Stimulated activated CD4-positive, alpha-beta T cell treated with anti-CD3 and anti-CD28 coated beads, Interleukin-1b, Interleukin-23, amount 100 ng/mL, for 24 hours (primary cell): ENCODE measurements around the gene ZBTB43.
"Not testable (repeated sequence)": the region's sequence is repeated elsewhere in the genome, so short reads cannot be mapped to it uniquely, and the experiment has no call there.

ENCODE experiments used
- DNase-seq, 4 experiments: peaks; one replicate each; pipeline ENCODE4 v3.0.0-alpha.2; 2020; ENCODE audit warnings: low read depth in 4 of 4, low spot score in 1 of 4

The ZBTB43 gene, protein sequence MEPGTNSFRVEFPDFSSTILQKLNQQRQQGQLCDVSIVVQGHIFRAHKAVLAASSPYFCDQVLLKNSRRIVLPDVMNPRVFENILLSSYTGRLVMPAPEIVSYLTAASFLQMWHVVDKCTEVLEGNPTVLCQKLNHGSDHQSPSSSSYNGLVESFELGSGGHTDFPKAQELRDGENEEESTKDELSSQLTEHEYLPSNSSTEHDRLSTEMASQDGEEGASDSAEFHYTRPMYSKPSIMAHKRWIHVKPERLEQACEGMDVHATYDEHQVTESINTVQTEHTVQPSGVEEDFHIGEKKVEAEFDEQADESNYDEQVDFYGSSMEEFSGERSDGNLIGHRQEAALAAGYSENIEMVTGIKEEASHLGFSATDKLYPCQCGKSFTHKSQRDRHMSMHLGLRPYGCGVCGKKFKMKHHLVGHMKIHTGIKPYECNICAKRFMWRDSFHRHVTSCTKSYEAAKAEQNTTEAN

DNA sequence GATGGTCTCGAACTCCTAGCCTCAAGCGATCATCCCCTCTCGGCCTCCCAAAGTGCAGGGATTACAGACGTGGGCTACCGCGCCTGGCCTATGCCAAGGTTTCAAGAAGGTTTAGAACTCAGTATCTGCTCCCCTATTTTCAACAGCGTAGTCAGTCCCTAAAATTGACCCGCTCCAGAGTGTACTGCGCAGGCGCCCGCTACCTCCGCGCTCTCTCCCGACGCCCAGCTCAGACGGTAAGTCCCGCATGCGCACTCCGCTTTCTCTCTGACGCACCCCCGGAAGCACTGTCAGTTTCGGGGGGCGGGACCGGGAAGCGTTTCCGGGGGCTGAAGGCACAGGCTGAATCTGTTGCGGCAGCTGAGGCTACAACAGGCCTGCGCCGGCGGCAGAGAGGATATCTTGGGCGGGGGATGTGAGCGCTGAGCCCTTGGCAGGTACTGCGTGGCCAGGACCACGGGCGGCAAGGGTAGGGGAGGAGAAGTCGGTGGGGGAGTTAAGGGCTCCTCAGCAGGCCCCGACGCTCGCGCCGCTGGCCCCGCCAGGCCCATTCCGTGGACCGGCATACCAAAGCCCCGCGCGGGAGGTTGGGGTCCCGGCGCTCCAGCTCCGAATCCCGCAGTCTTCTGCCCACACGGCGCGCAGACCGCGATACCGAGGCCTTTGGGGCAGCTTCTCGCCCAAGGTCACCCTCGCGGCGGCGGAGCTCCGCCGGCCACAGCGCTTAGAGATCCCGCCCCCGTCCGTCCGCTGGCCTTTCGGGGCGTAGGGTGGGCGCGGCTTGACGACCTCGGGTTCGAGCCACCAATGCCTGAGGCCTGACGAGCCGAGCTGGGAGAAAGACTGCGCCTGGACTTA lies at the start of gene ZBTB43:
Gene ZBTB43, plus strand, starts transcription at position 345 of the 858 bp plus-strand sequence. CDS start 27,470 bp downstream, outside the sequence.
- peak; percentile 97 to 98 (median 98) for DNase-seq

DNA sequence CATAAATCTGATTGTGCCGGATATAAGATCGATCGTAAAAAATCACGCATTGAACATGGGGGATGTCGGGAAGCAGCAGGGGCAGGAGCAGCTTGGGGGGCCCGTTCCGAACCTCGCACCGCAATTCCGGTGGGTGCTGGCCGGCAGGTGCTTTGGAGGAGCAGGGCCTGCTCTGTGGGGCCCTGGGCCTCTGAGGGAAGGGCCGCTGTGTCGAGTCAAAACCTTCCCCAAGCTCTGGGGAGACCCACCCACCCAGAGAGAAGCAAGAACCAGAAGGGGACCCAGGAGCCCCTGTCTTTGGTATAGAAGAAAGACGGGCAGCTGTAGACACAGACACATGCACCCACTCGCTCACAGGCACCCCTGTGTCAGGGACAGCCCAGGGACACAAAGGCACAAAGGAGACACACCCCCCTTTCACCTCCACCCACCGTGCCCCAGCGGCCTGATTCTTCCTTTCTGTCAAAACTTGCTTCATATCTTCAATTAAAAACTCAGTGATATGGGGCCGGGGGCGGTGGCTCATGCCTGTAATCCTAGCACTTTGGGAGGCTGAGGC lies 49.4 kb upstream of the ZBTB43 start:
- DNase-seq = no peak

DNA sequence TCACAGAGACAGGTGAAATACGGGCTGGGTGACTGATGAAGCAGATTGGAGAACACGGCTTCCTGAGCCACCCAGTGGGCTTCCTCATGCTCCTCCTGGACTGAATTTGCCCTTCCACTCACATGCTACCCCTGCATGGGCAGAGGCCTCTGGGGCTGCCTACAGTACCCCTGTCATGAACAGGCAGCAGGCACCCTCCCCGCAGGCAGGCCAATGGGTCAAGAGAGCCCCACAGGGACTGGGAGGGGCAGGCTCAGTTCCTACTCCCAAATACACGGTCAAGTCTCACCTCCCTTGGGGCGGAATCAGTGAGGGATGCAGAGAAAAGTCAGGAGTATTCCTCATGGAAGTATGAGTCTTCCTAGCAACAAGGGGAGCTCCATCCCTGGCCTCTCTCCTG lies 48.6 kb upstream of the ZBTB43 start:
- DNase-seq = no peak

DNA sequence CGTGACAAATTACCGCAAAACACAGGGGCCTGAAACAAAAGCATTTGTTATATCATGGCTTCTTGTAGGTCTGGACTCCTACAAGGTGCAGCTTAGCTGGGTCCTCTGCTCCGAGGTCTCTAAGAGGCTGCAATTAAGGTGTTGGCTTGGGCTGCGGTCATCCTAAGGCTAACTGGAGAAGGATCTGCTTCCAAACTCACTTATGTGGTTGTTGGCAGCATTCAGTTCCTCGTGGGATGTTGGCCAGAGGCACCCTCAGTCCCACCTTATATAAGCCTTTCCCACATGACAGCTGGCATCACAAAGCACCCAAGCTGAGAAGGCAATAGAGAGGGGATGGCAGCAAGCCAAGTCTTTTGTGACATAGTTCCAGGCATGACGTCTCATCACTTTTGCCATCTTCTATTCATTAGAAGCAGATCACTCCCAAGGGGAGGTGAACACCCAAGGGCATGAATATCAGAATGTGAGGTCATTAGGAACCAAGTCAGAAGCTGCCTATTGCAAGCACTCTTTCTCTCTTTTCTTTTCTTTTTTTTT lies 47.9 kb upstream of the ZBTB43 start:
- DNase-seq = no peak

DNA sequence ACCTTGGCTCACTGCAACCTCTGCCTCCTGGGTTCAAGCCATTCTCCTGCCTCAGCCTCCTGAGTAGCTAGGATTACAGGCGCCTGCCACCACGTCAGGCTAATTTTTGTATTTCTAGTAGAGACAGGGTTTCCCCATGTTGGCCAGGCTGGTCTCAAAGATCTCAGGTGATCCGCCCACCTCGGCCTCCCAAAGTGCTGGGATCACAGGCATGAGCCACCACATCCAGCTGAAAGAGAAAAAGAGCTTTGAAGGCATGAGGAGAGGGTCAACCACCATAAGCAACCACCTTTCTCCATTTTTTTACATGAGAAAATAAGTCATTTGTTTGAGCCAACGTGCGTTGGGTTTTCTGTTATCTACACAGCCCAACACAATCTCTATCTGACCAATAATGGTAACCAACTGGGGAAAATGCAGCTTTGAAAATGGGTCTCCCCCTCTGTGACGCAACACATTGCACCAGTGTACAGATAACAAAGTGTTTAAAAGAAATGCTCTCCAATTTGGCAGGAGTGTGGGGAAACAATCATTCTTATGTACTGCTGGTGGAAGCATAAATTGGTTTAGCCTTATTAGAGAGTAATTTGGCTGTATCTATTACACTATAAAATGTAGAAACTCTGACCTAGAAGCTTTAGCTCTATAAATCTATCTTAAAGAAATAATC lies 45.8 kb upstream of the ZBTB43 start:
- no peak for DNase-seq

DNA sequence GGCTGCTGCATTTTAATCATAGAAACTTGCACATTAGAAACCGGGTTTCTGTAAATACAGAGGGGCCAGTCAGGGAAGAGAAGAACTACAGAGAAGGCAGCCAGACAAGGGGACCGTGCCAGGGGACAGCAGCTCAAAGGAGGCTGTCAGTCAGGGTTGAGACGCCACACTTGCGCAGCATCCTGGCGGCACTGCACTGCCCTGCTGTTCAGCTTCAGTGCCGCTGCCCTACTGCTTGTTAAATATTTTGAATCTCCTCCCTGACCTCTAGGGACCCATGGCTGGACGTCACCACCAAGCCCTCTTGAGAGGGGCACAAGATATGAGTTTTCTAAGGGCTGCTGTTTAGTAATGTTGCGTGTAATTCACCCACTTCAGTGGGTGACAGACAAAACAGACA lies 43.6 kb upstream of the ZBTB43 start:
- no peak for DNase-seq

DNA sequence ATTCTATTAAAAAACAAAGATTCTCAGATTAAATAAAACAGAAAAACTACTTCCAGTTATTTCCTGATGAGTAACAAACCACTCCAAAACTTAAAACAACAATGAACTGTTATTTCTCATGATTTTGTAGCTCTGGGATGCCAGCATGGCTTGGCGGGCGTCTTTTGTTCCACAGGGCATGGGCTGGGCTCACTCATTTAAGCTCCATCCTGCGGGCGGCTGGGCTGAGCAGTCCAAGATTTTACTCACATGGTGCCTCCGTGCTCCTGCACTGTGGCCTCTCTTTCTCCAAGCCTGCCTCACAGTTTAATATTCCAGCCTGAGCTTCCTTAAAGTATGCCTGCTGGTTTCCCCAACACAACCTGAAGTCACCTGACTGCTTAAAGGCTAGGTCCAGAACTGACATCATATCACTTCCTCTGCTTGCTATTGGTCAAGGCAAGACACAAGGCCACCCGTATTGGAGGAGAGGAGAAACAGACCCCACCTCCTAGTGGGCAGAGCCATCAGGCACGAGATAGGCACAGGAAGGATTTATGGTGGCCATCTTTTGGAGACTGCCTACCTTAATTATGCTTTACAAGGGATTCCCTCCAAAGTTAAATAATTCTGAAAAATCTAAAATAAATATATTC lies 41.6 kb upstream of the ZBTB43 start:
- no peak for DNase-seq

DNA sequence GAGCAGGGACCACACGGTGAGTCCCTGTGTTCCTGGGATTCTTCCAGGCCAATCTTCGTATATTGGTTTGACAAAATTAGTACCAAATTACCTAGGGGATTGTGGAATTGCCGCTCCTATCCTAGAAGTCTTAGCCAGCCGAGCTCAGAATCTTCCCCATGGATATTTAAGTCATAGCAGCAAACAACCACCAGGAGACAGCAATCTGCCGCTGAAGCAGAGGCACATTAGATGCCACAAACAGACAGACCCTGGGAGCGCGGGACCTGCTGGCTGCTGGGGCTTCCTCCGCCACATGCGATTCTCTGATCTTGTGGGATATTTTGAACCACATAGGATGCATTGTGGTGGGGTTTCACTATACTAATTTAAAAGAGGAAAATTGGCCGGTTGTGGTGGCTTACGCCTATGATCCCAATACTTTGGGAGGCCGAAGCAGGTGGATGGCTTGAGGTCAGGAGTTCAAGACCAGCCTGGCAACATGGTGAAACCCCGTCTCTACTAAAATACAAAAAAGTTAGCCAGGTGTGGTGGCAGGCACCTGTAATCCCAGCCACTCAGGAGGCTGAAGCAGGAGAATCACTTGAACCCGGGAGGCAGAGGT lies 31.7 kb upstream of the ZBTB43 start:
- DNase-seq = no peak

DNA sequence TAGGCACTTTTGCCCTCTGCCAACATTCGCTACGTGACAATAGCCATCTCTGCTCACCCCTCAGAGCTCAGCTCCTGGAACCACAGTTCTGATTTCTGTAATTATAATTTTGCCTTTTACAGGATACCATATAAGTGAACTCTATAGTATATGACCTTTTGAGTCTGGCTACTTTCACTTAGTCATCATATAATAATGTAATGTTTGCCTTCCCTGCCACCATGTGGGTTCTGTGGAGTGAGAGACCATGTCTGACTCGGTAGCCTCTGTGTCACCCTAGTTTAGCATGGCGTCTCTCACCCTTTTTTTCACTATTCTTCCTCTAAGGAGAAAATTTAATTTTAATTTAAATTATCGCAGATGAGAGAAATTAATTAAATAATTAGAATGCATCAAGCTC lies 28.9 kb upstream of the ZBTB43 start:
- no peak for DNase-seq

DNA sequence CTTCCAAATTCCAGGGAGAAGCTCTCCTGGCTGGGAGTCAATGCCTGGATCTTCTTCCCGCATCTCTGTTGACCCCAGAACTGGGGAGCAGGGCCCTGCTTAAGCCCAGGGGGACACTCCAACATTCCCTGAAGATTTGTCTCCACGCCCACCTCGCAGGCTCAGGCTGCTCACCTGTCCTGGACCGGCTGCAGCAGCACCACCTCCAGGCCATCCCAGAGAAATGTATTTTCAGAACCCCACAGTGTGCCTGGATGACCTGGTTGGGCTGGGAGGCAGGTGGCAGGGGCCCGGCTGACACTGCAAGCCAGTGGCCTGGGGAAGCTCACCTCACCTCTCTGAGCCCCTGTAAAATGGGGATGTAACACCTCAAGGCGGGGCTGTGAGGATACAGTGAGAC lies 27.1 kb upstream of the ZBTB43 start:
- no peak for DNase-seq

DNA sequence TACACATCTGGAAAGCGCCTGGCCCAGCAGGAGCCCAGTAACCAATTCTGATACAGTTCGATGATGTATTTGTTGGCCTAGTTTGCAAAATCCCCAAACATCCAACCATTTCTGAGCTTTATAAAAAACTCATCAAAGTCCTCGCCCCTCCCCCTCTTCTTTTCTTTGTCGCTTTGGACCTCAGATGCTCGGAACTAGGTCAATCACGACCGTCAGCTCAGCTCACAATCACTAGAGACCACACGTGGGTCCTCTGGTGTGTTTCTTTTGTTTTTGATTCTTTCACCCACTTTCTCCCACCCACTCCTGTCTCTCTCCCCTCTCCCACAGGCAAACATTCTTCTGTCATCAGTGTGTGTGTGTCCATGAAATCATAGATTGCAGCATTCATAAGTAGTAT lies 26.7 kb upstream of the ZBTB43 start:
- no peak for DNase-seq

DNA sequence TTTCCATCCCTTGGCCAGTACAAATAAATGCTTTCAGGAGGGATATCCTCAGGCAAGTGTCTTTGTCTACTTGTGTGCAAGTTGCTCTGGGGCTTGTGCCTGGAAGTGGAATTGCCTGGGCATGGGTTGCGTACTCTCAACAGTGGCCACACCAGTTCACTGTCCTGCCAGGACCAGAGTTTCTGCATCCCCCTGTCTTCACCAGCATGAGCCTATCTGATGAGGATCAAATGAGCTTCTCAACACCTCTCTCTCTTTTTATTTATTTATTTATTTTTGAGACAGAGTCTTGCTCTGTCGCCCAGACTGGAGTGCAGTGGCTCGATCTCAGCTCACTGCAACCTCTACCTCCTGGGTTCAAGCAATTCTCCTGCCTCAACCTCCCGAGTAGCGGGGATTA lies 26.1 kb upstream of the ZBTB43 start:
- not testable (repeated sequence) for DNase-seq

DNA sequence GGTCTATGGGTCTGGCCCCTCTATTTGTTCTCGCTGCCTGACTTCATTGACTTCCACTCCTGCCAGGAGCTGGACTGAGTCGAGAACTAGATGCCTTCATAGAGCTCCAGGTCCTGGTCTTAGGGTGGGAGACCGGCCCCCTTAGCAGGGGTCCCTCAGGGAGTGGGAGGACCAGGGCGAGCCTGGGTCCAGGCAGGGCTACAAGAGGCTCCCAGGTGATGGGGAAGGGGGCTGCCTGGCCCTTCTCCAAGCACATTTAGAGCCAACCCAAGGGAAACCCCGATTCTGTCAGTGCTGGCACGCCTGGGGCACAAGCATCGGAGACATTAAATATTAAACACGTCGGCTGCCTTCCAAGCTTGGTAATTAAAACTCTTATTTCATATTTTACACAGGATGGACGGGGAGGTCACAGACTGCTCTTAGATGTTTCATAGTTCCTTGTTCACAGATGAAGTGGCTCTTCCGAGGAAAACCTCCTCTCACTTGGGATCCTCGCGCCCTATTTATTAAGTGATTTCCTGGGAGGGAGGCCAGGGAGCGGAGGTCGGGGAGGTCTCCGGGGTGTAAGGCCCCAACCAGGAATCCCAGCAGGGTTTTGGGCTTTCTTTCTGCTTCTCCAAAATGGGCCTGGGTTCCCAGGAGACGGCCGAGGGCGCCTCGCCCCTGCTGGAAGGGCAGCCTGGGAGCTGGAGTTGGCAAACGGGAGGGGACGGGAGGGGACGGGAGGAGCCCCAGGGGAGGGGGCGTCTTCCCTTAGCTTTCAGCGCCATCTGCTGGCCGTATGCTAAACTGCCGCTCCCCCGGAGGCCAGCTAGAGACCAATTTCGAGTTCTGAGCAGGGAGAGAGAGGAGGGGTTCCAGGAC lies 23.4 kb upstream of the ZBTB43 start:
- DNase-seq = peak; percentile 73 to 86 (median 79)

DNA sequence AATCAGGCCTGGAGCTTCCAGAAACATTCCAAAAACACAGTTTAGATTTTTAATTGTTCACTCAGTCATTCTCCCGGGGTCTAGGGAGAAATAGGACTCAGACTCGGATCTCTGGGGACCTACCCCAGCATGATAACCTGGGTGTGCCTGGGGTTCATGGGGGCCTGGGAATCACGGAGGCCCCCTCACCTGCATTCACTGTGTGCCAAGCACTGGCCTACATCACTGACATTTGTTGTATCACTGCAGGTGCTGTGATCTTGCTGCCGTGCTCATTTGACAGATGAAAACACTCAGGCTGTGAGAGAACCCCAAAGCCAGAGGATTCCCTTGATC lies 22.8 kb upstream of the ZBTB43 start:
- DNase-seq = no peak

DNA sequence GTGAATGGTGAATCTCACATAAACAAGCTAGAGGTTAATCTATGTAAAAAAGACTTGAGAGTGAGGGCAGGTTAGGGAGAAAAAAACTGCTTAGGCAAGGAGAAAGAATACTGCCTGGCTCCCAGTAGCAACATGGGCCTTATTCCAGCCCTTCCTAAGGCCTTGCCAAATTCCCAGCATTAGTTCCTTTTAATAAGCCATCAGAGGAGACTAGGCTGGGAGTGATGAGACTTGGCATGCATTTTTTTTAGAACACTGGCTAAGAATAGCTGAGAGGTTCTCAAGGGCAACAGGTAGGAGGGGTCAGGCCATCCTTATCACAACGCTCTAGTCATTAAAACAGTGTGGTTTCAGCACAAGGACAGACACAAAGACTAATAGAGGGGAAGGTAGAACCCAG lies 20.9 kb upstream of the ZBTB43 start:
- no peak for DNase-seq

DNA sequence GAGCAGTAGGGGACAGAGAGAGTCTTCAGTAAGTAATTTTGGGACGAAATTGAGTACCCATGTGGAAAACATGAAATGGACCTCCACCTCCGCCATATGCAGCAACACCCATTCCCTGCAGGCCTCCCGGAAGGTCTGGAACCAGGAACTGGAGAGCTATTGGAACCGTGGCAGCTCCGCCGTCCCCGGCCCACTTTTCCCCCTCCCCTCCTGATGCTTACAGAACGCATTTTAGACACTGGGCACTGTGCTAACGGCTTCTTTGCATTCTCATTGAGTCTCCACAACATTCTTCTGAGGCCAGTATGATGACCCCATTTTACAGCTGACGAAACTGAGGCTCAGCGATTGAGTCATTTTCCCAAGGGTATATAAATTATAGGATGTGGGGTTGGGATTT lies 20.4 kb upstream of the ZBTB43 start:
- no peak for DNase-seq

DNA sequence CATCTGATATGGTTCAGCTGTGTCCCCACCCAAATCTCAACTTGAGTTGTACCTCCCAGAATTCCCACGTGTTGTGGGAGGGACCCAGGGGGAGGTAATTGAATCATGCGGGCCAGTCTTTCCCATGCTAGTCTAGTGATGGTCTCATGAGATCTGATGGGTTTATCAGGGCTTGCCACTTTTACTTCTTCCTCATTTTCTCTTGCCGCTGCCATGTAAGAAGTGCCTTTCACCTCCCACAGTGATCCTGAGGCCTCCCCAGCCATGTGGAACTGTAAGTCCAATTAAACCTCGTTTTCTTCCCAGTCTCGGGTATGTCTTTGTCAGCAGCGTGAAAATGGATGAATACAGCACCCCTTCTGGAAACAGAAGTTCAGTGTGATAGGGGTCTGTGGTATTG lies 20.0 kb upstream of the ZBTB43 start:
- DNase-seq = not testable (repeated sequence)

DNA sequence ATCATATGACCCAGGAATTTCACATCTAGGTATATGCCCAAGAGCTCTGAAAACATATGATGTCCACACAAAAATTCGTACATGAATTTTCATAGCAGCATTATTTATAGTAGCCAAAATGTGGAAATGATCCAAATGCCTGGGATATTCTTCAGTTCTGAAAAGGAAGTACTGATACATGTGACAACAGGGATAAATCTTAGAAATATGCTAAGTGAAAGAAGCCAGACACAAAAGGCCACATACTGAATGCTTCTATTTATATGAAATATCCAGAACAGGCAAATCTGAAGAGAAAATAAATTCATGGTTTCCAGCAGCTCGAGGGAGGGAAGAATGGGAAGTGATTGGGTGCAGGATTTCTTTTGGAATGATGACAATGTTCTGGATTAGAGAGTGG lies 16.8 kb upstream of the ZBTB43 start:
- DNase-seq = no peak

DNA sequence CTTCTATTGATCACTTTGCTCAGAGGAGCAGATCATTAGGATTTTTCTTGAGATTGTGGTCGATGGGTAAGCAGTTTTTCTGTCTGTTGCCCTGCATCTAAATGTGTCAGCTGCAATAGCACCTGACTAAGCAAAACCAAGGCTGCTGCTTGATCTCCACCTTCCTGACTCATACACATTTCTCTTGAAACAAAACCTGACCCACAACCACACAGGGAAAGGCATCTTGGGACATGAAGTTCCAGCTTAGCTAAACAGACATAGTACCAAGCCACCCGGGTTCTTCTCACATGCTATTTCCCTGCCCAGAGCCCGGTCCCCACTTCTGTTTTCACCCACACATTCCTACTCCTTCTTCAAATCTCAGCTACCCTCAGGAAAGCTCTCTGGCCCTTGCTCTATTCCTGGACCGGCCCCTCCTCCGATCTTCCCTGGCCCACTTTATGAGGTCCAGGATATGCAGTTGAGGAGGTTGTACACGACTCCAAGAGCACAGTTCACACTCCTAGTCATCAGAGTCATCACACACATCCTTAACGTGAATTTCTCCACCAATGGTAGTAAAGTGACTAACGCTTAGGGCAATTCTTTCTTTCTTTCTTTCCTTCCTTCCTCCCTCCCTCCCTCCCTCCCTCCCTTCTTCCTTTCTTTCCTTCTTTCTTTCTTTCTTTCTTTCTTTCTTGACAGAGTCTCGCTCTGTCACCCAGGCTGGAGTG lies 16.0 kb upstream of the ZBTB43 start:
- no peak for DNase-seq
